Astrocyte (in vitro differentiated cells and primary cell): ENCODE measurements around the gene REPIN1.

Experiments
- CTCF ChIP-seq: IDR thresholded peaks from 2 replicates; pipeline ENCODE4 v1.5.1; 2011; ENCODE audit warnings: low read depth, mild to moderate bottlenecking, inconsistent platforms, low read length, moderate library complexity; ENCODE audit not compliant: insufficient read depth
- EZH2 ChIP-seq: IDR thresholded peaks from 2 replicates; pipeline ENCODE4 v1.6.1; 2012; ENCODE audit warnings: mild to moderate bottlenecking, low read length, inconsistent platforms; ENCODE audit not compliant: insufficient read depth

DNA sequence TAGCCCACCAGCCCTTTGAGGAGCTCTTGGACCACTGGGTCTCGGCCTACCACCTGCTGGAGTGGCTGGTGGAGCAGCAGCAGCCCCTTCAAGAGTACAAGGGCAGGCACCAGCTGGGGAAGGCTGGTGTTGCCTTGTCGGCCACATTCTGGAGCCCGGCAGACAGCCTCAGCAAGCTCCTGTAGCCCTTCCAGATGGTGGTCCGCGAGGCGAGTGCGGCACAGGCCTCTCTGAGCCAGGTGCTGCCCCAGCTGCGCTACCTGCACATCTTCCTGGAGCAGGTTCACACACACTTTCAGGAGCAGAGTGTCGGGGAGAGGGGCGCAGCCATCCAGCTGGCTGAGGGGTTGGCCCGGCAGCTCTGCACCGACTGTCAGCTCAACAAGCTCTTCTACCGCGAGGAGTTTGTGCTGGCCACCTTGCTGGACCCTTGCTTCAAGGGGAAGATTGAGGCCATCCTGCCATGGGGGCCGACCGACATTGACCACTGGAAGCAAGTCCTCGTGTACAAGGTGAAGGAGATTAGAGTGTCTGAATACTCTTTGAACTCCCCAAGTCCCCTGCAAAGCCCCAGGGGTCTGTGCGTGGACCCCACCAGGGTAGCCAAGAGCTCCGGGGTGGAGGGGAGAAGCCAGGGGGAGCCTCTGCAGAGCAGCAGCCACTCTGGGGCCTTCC lies 38.3 kb upstream of the REPIN1 start:
- TF ChIP-seq CTCF (no peak), EZH2 (no peak)
